ENCODE measurements around the gene C19orf73.

The C19orf73 gene

GRCh38 chr19:49132974-49133609 is 14.1 kb upstream of the C19orf73 start:
- no peak for TF ChIP-seq CTCF (IDR thresholded peaks at IDR 0.05)

- no peak for TF ChIP-seq CTCF (IDR thresholded peaks at IDR 0.05)
Observed at GRCh38 chr19:49130325-49130724, 11.4 kb upstream of the C19orf73 start.

- TF ChIP-seq CTCF (IDR thresholded peaks at IDR 0.05): no peak
Observed at GRCh38 chr19:49129238-49129583, 10.3 kb upstream of the C19orf73 start.

GRCh38 chr19:49128545-49129237 is 9.7 kb upstream of the C19orf73 start:
- TF ChIP-seq CTCF (IDR thresholded peaks at IDR 0.05): no peak

GRCh38 chr19:49127674-49128544 is 9.0 kb upstream of the C19orf73 start:
- TF ChIP-seq CTCF (IDR thresholded peaks at IDR 0.05): no peak

- TF ChIP-seq CTCF (IDR thresholded peaks at IDR 0.05): no peak
Observed at GRCh38 chr19:49126575-49126974, 7.6 kb upstream of the C19orf73 start.

- no peak for TF ChIP-seq CTCF (IDR thresholded peaks at IDR 0.05)
Observed at GRCh38 chr19:49125025-49125731, 6.2 kb upstream of the C19orf73 start.

All from LNCAP (cell line).